Astrocyte (in vitro differentiated cells and primary cell): ENCODE measurements around the gene FEM1B.

Source experiments
- EZH2 ChIP-seq: IDR thresholded peaks from 2 replicates; pipeline ENCODE4 v1.6.1; 2012; ENCODE audit warnings: mild to moderate bottlenecking, low read length, inconsistent platforms; ENCODE audit not compliant: insufficient read depth
- TF ChIP-seq, protein P1 (sequence below): IDR thresholded peaks from 2 replicates; pipeline ENCODE4 v1.5.1; 2011; ENCODE audit warnings: low read depth, mild to moderate bottlenecking, inconsistent platforms, low read length, moderate library complexity; ENCODE audit not compliant: insufficient read depth

DNA sequence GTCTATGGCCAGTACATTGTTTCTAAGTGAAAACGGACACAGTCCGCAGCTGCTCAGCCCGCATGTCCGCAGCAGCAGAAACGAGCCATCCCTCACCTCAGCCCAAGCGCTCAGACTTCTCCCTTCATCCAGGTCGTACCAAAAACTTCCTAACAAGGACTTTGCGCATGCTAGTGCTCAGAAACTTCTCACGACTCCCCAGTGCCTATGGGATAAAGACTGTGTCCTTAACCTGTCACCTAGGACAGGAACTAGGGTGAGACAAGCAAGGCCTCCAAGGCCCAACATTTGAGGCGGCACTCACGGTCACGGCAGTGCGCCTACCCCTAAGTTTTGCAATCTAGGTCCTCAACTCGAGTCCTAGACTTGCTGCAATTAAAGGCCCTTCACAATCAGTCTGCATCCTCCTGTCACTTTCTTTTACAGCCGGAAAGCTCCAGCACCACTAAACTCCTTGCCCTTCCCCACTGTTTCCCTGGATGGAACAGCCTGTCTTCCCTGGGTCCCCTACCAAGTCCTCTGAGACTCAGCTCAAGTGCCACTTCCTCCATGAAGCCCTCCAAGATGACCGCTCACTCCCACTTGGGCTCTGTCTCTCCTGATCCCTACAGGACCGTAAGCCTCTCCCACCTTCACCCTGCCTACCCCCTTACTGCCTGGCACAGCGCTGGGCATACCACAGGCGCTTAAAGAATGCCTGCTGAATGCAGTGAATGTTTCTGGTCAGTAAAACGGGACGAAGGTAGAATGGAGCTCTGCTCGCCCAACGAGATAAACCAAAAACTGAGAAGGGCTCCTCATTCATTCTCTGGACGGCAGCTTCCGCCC lies 49.2 kb upstream of the FEM1B start:
- TF ChIP-seq, protein P1, sequence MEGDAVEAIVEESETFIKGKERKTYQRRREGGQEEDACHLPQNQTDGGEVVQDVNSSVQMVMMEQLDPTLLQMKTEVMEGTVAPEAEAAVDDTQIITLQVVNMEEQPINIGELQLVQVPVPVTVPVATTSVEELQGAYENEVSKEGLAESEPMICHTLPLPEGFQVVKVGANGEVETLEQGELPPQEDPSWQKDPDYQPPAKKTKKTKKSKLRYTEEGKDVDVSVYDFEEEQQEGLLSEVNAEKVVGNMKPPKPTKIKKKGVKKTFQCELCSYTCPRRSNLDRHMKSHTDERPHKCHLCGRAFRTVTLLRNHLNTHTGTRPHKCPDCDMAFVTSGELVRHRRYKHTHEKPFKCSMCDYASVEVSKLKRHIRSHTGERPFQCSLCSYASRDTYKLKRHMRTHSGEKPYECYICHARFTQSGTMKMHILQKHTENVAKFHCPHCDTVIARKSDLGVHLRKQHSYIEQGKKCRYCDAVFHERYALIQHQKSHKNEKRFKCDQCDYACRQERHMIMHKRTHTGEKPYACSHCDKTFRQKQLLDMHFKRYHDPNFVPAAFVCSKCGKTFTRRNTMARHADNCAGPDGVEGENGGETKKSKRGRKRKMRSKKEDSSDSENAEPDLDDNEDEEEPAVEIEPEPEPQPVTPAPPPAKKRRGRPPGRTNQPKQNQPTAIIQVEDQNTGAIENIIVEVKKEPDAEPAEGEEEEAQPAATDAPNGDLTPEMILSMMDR: no peak
- TF ChIP-seq EZH2: no peak
